Thyroid gland (tissue), 4 donors: ENCODE data around the gene TMA7. TPM values are rescaled to one million over a fixed set of nuclear protein-coding genes. Genes with fewer than 3 reads are reported as not detected.

ENCODE experiments used
- DNase-seq, 2 donors: peaks; one replicate each; pipeline ENCODE4 v3.0.0-alpha.2; 2019
- H3K27ac ChIP-seq, 3 donors: fragments of 200-600 bp; sonication (generic); 1 replicate in 2 of 3; 2 replicates in 1 of 3; pipeline ENCODE4 v1.5.1; 2016 to 2019; ENCODE audit warnings: mild to moderate bottlenecking in 1 of 3, moderate library complexity in 1 of 3
- H3K27me3 ChIP-seq: fragments of 200-600 bp; sonication (generic); one replicate; pipeline ENCODE4 v1.5.1; 2019
- H3K36me3 ChIP-seq, 2 donors: fragments of 200-600 bp; sonication (generic); one replicate each; pipeline ENCODE4 v1.5.1; 2016 to 2019
- H3K4me1 ChIP-seq, 2 donors: fragments of 200-600 bp; sonication (generic); one replicate each; pipeline ENCODE4 v1.5.1; 2017 to 2019
- H3K4me3 ChIP-seq, 3 donors: fragments of 200-600 bp; sonication (generic); replicated peaks in 1 of 3; 1 replicate in 2 of 3; 2 replicates in 1 of 3; pipeline ENCODE4 v1.5.1; 2016; ENCODE audit warnings: mild to moderate bottlenecking in 1 of 3
- H3K9me3 ChIP-seq: fragments of 200-600 bp; sonication (generic); one replicate; pipeline ENCODE4 v1.5.1; 2017
- CTCF ChIP-seq, 6 experiments: fragments of 200-600 bp in 3 of 6; fragments of 450-650 bp in 3 of 6; sonication (generic) in 3 of 6; IDR thresholded peaks; one replicate each; pipeline ENCODE4 v1.5.1; 2016 to 2019; ENCODE audit warnings: antibody characterized with exemption in 6 of 6, mild to moderate bottlenecking in 2 of 6, inconsistent platforms in 1 of 6, moderate library complexity in 1 of 6
- POLR2A ChIP-seq, 2 donors: fragments of 450-650 bp; IDR thresholded peaks; one replicate each; pipeline ENCODE4 v1.6.1; 2017; ENCODE audit warnings: antibody characterized with exemption in 2 of 2, mild to moderate bottlenecking in 2 of 2, moderate library complexity in 1 of 2
- WGBS, 2 donors: methylation state at CpG; one replicate each; pipeline ENCODE4 v1.1.5; 2017; 5-methylcytosine and 5-hydroxymethylcytosine counted together
- intact Hi-C: fragments of 100-400 bp; cut with DNase I; formaldehyde crosslinking; loops from one replicate; pipeline ENCODE4 v1.15.1; 2023
- total RNA-seq, 4 donors: library from RNA; depleted of rRNA; stranded (reverse); fragments of >200 nt; gene quantifications; one replicate each; pipeline ENCODE4 v1.2.3, GENCODE V29; 2016

Gene TMA7
- total RNA-seq, 4 donors from 2014 or later = 133 to 413 (median 301) TPM

GRCh38 chr3:48474619-48475018 lies 34.6 kb downstream of the TMA7 start:
- Histone ChIP-seq H3K9me3 (no peaks in the 10 kb centered on the region), H3K36me3 (no peaks in the 10 kb centered on the region), H3K27ac (peak overlapping the region in 1 of 3 donors; percentile 94), H3K4me1 (peaks cover 18 to 44% of the 10 kb centered on the region in 2 donors), H3K4me3 (no peak overlapping the region), H3K27me3 (no peaks in the 10 kb centered on the region)
- DNase-seq = no peak
- 56 to 71% methylated on average over 4 of the region's 4 CpGs for WGBS, 2 donors
- TF ChIP-seq POLR2A (IDR thresholded peaks at IDR 0.05) = no peak
- no peak for TF ChIP-seq CTCF (IDR thresholded peaks at IDR 0.05)
- intact Hi-C loops = no loop called here

GRCh38 chr3:48475188-48475587 lies 35.1 kb downstream of the TMA7 start:
- Histone ChIP-seq H3K36me3 (no peaks in the 10 kb centered on the region), H3K27ac (peak overlapping the region in 1 of 3 donors; percentile 94), H3K4me3 (no peak overlapping the region), H3K4me1 (peaks cover 18 to 39% of the 10 kb centered on the region in 2 donors), H3K9me3 (no peaks in the 10 kb centered on the region), H3K27me3 (no peaks in the 10 kb centered on the region)
- TF ChIP-seq CTCF (IDR thresholded peaks at IDR 0.05) (no peak), POLR2A (IDR thresholded peaks at IDR 0.05) (no peak)
- WGBS, 2 donors = 85 to 89% methylated on average over 11 of the region's 11 CpGs
- DNase-seq = no peak
- intact Hi-C loops = no loop called here

GRCh38 chr3:48476426-48477053 lies 36.5 kb downstream of the TMA7 start:
- intact Hi-C loops = no loop called here
- 84 to 91% methylated on average over 9 of the region's 9 CpGs for WGBS, 2 donors
- H3K36me3 ChIP-seq = no peaks in the 10 kb centered on the region
- peaks cover 17 to 30% of the 10 kb centered on the region in 2 donors for H3K4me1 ChIP-seq
- no peak overlapping the region for H3K4me3 ChIP-seq
- H3K27me3 ChIP-seq = no peaks in the 10 kb centered on the region
- no peak overlapping the region for H3K27ac ChIP-seq
- TF ChIP-seq CTCF (IDR thresholded peaks at IDR 0.05) = no peak
- TF ChIP-seq POLR2A (IDR thresholded peaks at IDR 0.05) = no peak
- DNase-seq = no peak
- no peaks in the 10 kb centered on the region for H3K9me3 ChIP-seq

DNA sequence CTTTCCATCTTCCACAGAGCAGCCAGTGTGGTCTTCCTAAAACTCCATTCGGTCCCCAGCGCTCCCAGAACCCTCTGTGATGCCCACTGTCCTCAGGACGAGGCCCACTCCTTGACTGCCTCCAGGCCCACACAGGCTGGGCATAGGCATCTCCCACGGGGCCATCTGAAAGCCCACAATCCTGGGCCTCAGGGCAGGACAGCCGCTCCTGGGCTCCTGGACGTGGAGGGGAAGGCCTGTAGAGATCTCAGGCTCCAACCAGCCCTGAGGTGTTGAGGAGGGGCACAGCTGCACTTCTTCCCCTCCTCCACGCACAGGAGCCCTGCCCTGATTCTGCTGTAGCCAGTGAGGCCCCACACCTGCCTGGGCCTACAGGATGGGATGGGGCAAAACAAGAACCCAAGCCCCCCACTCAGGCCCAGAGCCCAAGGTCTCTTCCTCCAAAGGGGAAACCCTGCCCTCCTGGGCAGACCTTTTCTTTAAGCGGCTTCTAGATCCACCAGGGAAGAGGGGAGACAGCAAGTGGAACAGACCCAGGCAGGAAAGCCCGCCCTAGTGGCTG lies 38.0 kb downstream of the TMA7 start:
- Histone ChIP-seq H3K27ac (no peak overlapping the region), H3K9me3 (no peaks in the 10 kb centered on the region), H3K27me3 (no peaks in the 10 kb centered on the region), H3K4me3 (no peak overlapping the region), H3K36me3 (no peaks in the 10 kb centered on the region), H3K4me1 (peaks cover 7 to 22% of the 10 kb centered on the region in 2 donors)
- TF ChIP-seq CTCF (IDR thresholded peaks at IDR 0.05) (no peak), POLR2A (IDR thresholded peaks at IDR 0.05) (no peak)
- intact Hi-C loops = no loop called here
- 87 to 88% methylated on average over 8 to 9 of the region's 9 CpGs for WGBS, 2 donors
- DNase-seq = no peak
